ENCODE measurements around the gene CKAP4.

- TF ChIP-seq EZH2 (IDR thresholded peaks at IDR 0.05; ENCODE audit: borderline replicate concordance, insufficient read depth, low read depth, low read length, poor library complexity, severe bottlenecking) (no peak), CTCF (IDR thresholded peaks at IDR 0.05) (no peak)
Measured at GRCh38 chr12:106284358-106285105, 36.7 kb upstream of the CKAP4 start.

Data from B cell (primary cell).